SK-N-SH treated with all-trans-retinoic acid at 6 μM for 48 hours (cell line): ENCODE results near the gene NFIX.
A peak's percentile ranks its signal among the peaks of the same experiment; 100 is the strongest.

ENCODE experiments used
- ATAC-seq: fragments of 200-7000 bp; cut with Tn5 transposase; 3 replicates; pipeline ENCODE4 v1.9.1; 2020; ENCODE audit warnings: mild to moderate bottlenecking, moderate library complexity
- BACH2 ChIP-seq: fragments of 250-450 bp; sonication (Bioruptor Pico); IDR thresholded peaks from 2 replicates; pipeline ENCODE4 v1.9.0; 2021; ENCODE audit warnings: mild to moderate bottlenecking, borderline replicate concordance
- CREB5 ChIP-seq: fragments of 250-450 bp; sonication (Bioruptor Pico); IDR thresholded peaks from 2 replicates; pipeline ENCODE4 v1.5.1; 2020; ENCODE audit warnings: low read depth, mild to moderate bottlenecking, moderate library complexity
- CSDC2 ChIP-seq: fragments of 250-450 bp; sonication (Bioruptor Pico); IDR thresholded peaks from 2 replicates; pipeline ENCODE4 v1.5.0; 2020; ENCODE audit warnings: mild to moderate bottlenecking, moderate library complexity
- CSRNP3 ChIP-seq: fragments of 250-450 bp; sonication (Bioruptor Pico); IDR thresholded peaks from 2 replicates; pipeline ENCODE4 v1.5.1; 2021; ENCODE audit warnings: mild to moderate bottlenecking, moderate library complexity
- ESRRG ChIP-seq: fragments of 250-450 bp; sonication (Bioruptor Pico); IDR thresholded peaks from 2 replicates; pipeline ENCODE4 v1.6.1; 2021; ENCODE audit warnings: mild to moderate bottlenecking
- GLIS3 ChIP-seq: fragments of 250-450 bp; sonication (Bioruptor Pico); IDR thresholded peaks from 2 replicates; pipeline ENCODE4 v1.5.0; 2020; ENCODE audit warnings: mild to moderate bottlenecking, moderate library complexity
- ISL1 ChIP-seq: fragments of 250-450 bp; sonication (Bioruptor Pico); IDR thresholded peaks from 2 replicates; pipeline ENCODE4 v2.1.2; 2022; ENCODE audit warnings: mild to moderate bottlenecking, moderate library complexity
- PATZ1 ChIP-seq: fragments of 250-450 bp; sonication (Bioruptor Pico); IDR thresholded peaks from 2 replicates; pipeline ENCODE4 v1.8.0; 2020; ENCODE audit warnings: mild to moderate bottlenecking, moderate library complexity, borderline replicate concordance
- POU6F1 ChIP-seq: fragments of 250-450 bp; sonication (Bioruptor Pico); IDR thresholded peaks from 2 replicates; pipeline ENCODE4 v1.8.0; 2021; ENCODE audit warnings: low read depth, mild to moderate bottlenecking, moderate library complexity, borderline replicate concordance
- SNAI2 ChIP-seq: fragments of 250-450 bp; sonication (Bioruptor Pico); IDR thresholded peaks from 2 replicates; pipeline ENCODE4 v1.5.0; 2020; ENCODE audit warnings: mild to moderate bottlenecking, moderate library complexity
- TCF4 ChIP-seq: fragments of 250-450 bp; sonication (Bioruptor Pico); IDR thresholded peaks from 2 replicates; pipeline ENCODE4 v1.8.0; 2021; ENCODE audit warnings: mild to moderate bottlenecking, moderate library complexity, borderline replicate concordance
- TOX ChIP-seq: fragments of 250-450 bp; sonication (Bioruptor Pico); IDR thresholded peaks from 2 replicates; pipeline ENCODE4 v1.8.0; 2021; ENCODE audit warnings: mild to moderate bottlenecking, moderate library complexity, borderline replicate concordance
- TSHZ2 ChIP-seq: fragments of 250-450 bp; sonication (Bioruptor Pico); IDR thresholded peaks from 2 replicates; pipeline ENCODE4 v1.5.0; 2020; ENCODE audit warnings: mild to moderate bottlenecking, moderate library complexity
- ZC3H10 ChIP-seq: fragments of 250-450 bp; sonication (Bioruptor Pico); IDR thresholded peaks from 2 replicates; pipeline ENCODE4 v1.5.1; 2021; ENCODE audit warnings: mild to moderate bottlenecking, moderate library complexity
- ZFP3 ChIP-seq: fragments of 250-450 bp; sonication (Bioruptor Pico); IDR thresholded peaks from 2 replicates; pipeline ENCODE4 v1.5.0; 2020; ENCODE audit warnings: mild to moderate bottlenecking, moderate library complexity
- ZNF565 ChIP-seq: fragments of 450-650 bp; formaldehyde crosslinking; conservative IDR thresholded peaks from 2 replicates; pipeline ENCODE4 v1.5.0; 2020; ENCODE audit warnings: low read depth, mild to moderate bottlenecking, moderate library complexity
- ZNF70 ChIP-seq: fragments of 450-650 bp; formaldehyde crosslinking; IDR thresholded peaks from 2 replicates; pipeline ENCODE4 v1.5.0; 2020; ENCODE audit warnings: mild to moderate bottlenecking, moderate library complexity
- ZNF8 ChIP-seq: fragments of 450-650 bp; formaldehyde crosslinking; IDR thresholded peaks from 2 replicates; pipeline ENCODE4 v1.5.0; 2020; ENCODE audit warnings: mild to moderate bottlenecking, moderate library complexity

The NFIX gene

GRCh38 chr19:13077240-13077639 is 82.0 kb downstream of the NFIX start:
- TF ChIP-seq CSDC2 (CRISPR knock-in tag) (no peak), TCF4 (peak; percentile 33; the same call in 1 of the 2 replicates)
- no peak for ATAC-seq

- no peak for ATAC-seq
- TF ChIP-seq ZNF8 (CRISPR knock-in tag): no peak
- TF ChIP-seq SNAI2 (CRISPR knock-in tag): no peak
- TF ChIP-seq TOX (CRISPR knock-in tag): no peak
- no peak for TF ChIP-seq ESRRG (CRISPR knock-in tag)
- TF ChIP-seq CSDC2 (CRISPR knock-in tag): no peak
- TF ChIP-seq PATZ1 (CRISPR knock-in tag): no peak
- no peak for TF ChIP-seq POU6F1 (CRISPR knock-in tag)
- TF ChIP-seq ISL1 (CRISPR knock-in tag): no peak
- TF ChIP-seq ZFP3 (CRISPR knock-in tag): no peak
- no peak for TF ChIP-seq TSHZ2
- no peak for TF ChIP-seq ZNF565
- TF ChIP-seq CREB5: no peak
- TF ChIP-seq GLIS3 (CRISPR knock-in tag): no peak
- TF ChIP-seq CSRNP3 (CRISPR knock-in tag): no peak
- no peak for TF ChIP-seq BACH2 (CRISPR knock-in tag)
- TF ChIP-seq ZNF70: no peak
- TF ChIP-seq ZC3H10 (CRISPR knock-in tag): no peak
- TF ChIP-seq, all 23 proteins: peak for 0
These were observed 83.1 kb downstream of the NFIX start for GRCh38 chr19:13078381-13078780.

- peak; percentile 45 for ATAC-seq
- no peak for TF ChIP-seq SNAI2 (CRISPR knock-in tag)
- no peak for TF ChIP-seq ZNF565
- no peak for TF ChIP-seq CSDC2 (CRISPR knock-in tag)
- TF ChIP-seq POU6F1 (CRISPR knock-in tag): no peak
- no peak for TF ChIP-seq ZC3H10 (CRISPR knock-in tag)
- TF ChIP-seq ZFP3 (CRISPR knock-in tag): no peak
These were observed 83.7 kb downstream of the NFIX start for GRCh38 chr19:13078897-13079541.
